ENCODE data around the gene LRRC8B. TPM values are rescaled to one million over a fixed set of nuclear protein-coding genes. Genes with fewer than 3 reads are reported as not detected.
A peak's percentile ranks its signal among the peaks of the same experiment; 100 is the strongest.

LRRC8B gene
- total and polyA plus RNA-seq, 9 of the 15 experiments (the other 6 are each of a cell fraction or from before 2014, with no cell fraction given): 4.3 to 43.7 (median 14.4) TPM

DNA sequence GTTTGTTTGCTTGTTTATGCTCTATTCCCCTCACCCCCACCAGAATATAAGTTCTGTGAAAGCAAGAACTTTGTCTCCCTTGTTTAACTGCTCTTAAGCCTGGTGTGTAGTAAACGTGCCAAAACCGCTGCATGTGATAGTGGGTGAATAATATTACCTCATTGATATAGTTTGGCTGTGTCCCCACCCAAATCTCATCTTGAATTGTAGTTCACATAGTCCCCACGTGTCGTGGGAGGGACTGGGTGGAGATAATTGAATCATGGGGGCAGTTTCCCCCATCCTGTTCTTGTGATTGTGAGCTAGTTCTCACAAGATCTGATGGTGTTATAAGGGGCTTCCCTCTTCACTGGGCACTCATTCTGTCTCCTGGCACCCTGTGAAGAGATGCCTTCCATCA lies 7.6 kb downstream of the LRRC8B start:
- BruUV-seq (replicated peaks): no TSS peak
- H3K4me2 ChIP-seq (ENCODE audit: insufficient read depth, low read length): peak overlapping the region; percentile 10; the same call in 1 of the 2 replicates

More for the DNA sequence above, 7.6 kb downstream of the LRRC8B start:
- H4K20me1 ChIP-seq (replicated peaks; ENCODE audit: control insufficient read depth, insufficient read depth, low read length): peaks cover 5% of the 10 kb centered on the region; the same call in 1 of the 2 replicates
- peaks cover 98% of the 10 kb centered on the region for H3K79me2 ChIP-seq (ENCODE audit: control insufficient read depth, insufficient read depth, low read length)
- peaks cover 9% of the 10 kb centered on the region for H3K9me3 ChIP-seq (replicated peaks; ENCODE audit: control insufficient read depth, insufficient read depth, low read depth, low read length)
- no peak overlapping the region for H3K9ac ChIP-seq (ENCODE audit: insufficient read depth in 1 of 2, low read depth in 2 of 2, low read length in 2 of 2)
- ATAC-seq (no peak), DNase-seq (ENCODE audit: extremely low read depth in 1 of 4, low spot score in 3 of 4) (no peak), FAIRE-seq (no peak)
- TF ChIP-seq FOXO4 (CRISPR knock-in tag; IDR thresholded peaks at IDR 0.05) (no peak), CC2D1A (IDR thresholded peaks at IDR 0.05) (peak; percentile 85; the same call in 1 of the 2 replicates), TRIM24 (IDR thresholded peaks at IDR 0.05) (peak in 1 of 2 experiments; percentile 22; a peak in 1 of 4 replicates), FOXM1 (IDR thresholded peaks at IDR 0.05; ENCODE audit: low read depth) (peak; percentile 48; the same call in 1 of the 2 replicates), FOXM1 (CRISPR knock-in tag; IDR thresholded peaks at IDR 0.05; ENCODE audit: low read depth) (no peak), ZBTB33 (CRISPR knock-in tag; IDR thresholded peaks at IDR 0.05) (0 out of 2 replicates have a peak, but pooled peaks have one; percentile 22), TFAP4 (CRISPR knock-in tag; IDR thresholded peaks at IDR 0.05; ENCODE audit: borderline replicate concordance) (no peak), PHB2 (IDR thresholded peaks at IDR 0.05; ENCODE audit: low read depth) (no peak), ZHX1 (conservative IDR thresholded peaks at IDR 0.05; ENCODE audit: low read length) (0 out of 2 replicates have a peak, but pooled peaks have one; percentile 51), CBX3 (IDR thresholded peaks at IDR 0.05; ENCODE audit: borderline replicate concordance in 1 of 2, low read length in 2 of 2) (peak in 1 of 2 experiments; percentile 67; a peak in 1 of 3 replicates), CHAMP1 (IDR thresholded peaks at IDR 0.05) (peak; percentile 94), CBFA2T2 (conservative IDR thresholded peaks at IDR 0.05) (no peak)
- peaks cover 81% of the 10 kb centered on the region for H3K36me3 ChIP-seq (ENCODE audit: control insufficient read depth, insufficient read depth, low read length)
- H3K27me3 ChIP-seq (ENCODE audit: control insufficient read depth in 2 of 2, insufficient read depth in 2 of 2, low read length in 2 of 2): no peaks in the 10 kb centered on the region
- peak overlapping the region; percentile 9; the same call in 1 of the 3 replicates for H3K27ac ChIP-seq (ENCODE audit: extremely low read depth, low read depth, low read length)
- H3K4me1 ChIP-seq (replicated peaks in 1 of 2; ENCODE audit: control insufficient read depth in 2 of 2, insufficient read depth in 2 of 2, low read length in 2 of 2): peaks cover 0 to 68% of the 10 kb centered on the region in 2 experiments; a peak in 4 of 5 replicates
- intact Hi-C loops (cut with micrococcal nuclease): loop anchor here (10.0 kb wide), 1 partner anchor 173 kb away; no protein-coding TSS in a partner anchor
- H2AFZ ChIP-seq (ENCODE audit: low read depth, low read length): no peak overlapping the region
- H3K4me3 ChIP-seq: no peak overlapping the region
- in situ Hi-C loops (cut with MboI): no loop called here
- ChIA-PET CTCF (ENCODE audit: low intra/inter-chr PET ratio) (no interaction called here), POLR2A (interaction anchor here (1.9 kb wide), 2 partner anchors 8 to 16 kb away, joined by 5 to 10 read pairs; no protein-coding TSS in a partner anchor)
- H3K9me1 ChIP-seq (ENCODE audit: control insufficient read depth, insufficient read depth, low read length): no peaks in the 10 kb centered on the region
- 89% methylated on average over 4 of the region's 4 CpGs for WGBS (ENCODE audit: insufficient coverage, low coverage, missing lambda C conversion rate)
